Measurements from ENCODE around the gene RMND1. TPM values are rescaled to one million over a fixed set of nuclear protein-coding genes. Genes with fewer than 3 reads are reported as not detected.

The RMND1 gene
- total and polyA plus RNA-seq, 2 of the 13 experiments (the other 11 are each of a cell fraction or from before 2014, with no cell fraction given), result 34.0 to 72.5 TPM

GRCh38 chr6:151451417-151451949 lies 443 bp downstream of the RMND1 start:
- H3K79me2 ChIP-seq (ENCODE audit: insufficient read depth, low read length), result peaks cover 60% of the 10 kb centered on the region
- CTCF ChIA-PET (ENCODE audit: low intra/inter-chr PET ratio, low total read pairs), result no interaction called here
- intact Hi-C loops (cut with micrococcal nuclease; ENCODE audit: unreplicated experiment), result no loop called here
- TF ChIP-seq RARA (CRISPR knock-in tag; IDR thresholded peaks at IDR 0.05) (0 out of 2 replicates have a peak, but pooled peaks have one; percentile 49), TCF12 (IDR thresholded peaks at IDR 0.05) (no peak), TCF12 (CRISPR knock-in tag; IDR thresholded peaks at IDR 0.05) (0 out of 2 replicates have a peak, but pooled peaks have one; percentile 2), NR2F2 (IDR thresholded peaks at IDR 0.05; ENCODE audit: borderline replicate concordance, low read depth) (peak; percentile 45; the same call in 1 of the 2 replicates), PPARG (CRISPR knock-in tag; conservative IDR thresholded peaks at IDR 0.05) (peak; percentile 77; the same call in 1 of the 2 replicates), GABPA (IDR thresholded peaks at IDR 0.05; ENCODE audit: low read depth, low read length) (no peak), GABPA (CRISPR knock-in tag; IDR thresholded peaks at IDR 0.05; ENCODE audit: low read depth) (no peak), ZNF816 (CRISPR knock-in tag; IDR thresholded peaks at IDR 0.05; ENCODE audit: borderline replicate concordance) (peak; percentile 2; the same call in 1 of the 2 replicates), ZNF3 (CRISPR knock-in tag; IDR thresholded peaks at IDR 0.05) (peak; percentile 78; the same call in 1 of the 2 replicates), HIC2 (CRISPR knock-in tag; IDR thresholded peaks at IDR 0.05; ENCODE audit: low read depth) (0 out of 2 replicates have a peak, but pooled peaks have one; percentile 24), ZFP1 (CRISPR knock-in tag; IDR thresholded peaks at IDR 0.05) (peak; percentile 98; the same call in 1 of the 2 replicates), ONECUT2 (CRISPR knock-in tag; IDR thresholded peaks at IDR 0.05) (peak; percentile 74; the same call in 1 of the 2 replicates), ZBTB33 (CRISPR knock-in tag; IDR thresholded peaks at IDR 0.05) (0 out of 2 replicates have a peak, but pooled peaks have one; percentile 2), ZNF232 (CRISPR knock-in tag; IDR thresholded peaks at IDR 0.05; ENCODE audit: borderline replicate concordance) (no peak), ZKSCAN1 (IDR thresholded peaks at IDR 0.05; ENCODE audit: low read length) (peak; percentile 60; the same call in 1 of the 2 replicates), KAT2B (IDR thresholded peaks at IDR 0.05; ENCODE audit: borderline replicate concordance, low read depth, low read length) (peak; percentile 58; the same call in 1 of the 2 replicates), MIER2 (CRISPR knock-in tag; IDR thresholded peaks at IDR 0.05) (0 out of 2 replicates have a peak, but pooled peaks have one; percentile 26), RBFOX2 (IDR thresholded peaks at IDR 0.05; ENCODE audit: low read depth, low read length) (peak; percentile 14; the same call in 1 of the 2 replicates), ZNF354B (CRISPR knock-in tag; IDR thresholded peaks at IDR 0.05) (0 out of 2 replicates have a peak, but pooled peaks have one; percentile 9), HMGA1 (CRISPR knock-in tag; conservative IDR thresholded peaks at IDR 0.05) (no peak), ZNF235 (CRISPR knock-in tag; IDR thresholded peaks at IDR 0.05; ENCODE audit: borderline replicate concordance) (no peak), ZNF777 (CRISPR knock-in tag; IDR thresholded peaks at IDR 0.05) (no peak)

More at GRCh38 chr6:151451417-151451949, 443 bp downstream of the RMND1 start:
- in situ Hi-C loops (cut with HindIII; ENCODE audit: extremely low pct_ligation_motif_present, low pct_unique_long_range_greater_than_20kb), result no loop called here
- TSS peak; percentile 88 for BruUV-seq (replicated peaks)
- Histone ChIP-seq H3K9ac (ENCODE audit: insufficient read depth, low read depth, low read length) (peak overlapping the region; percentile 89), H3K36me3 (replicated peaks in 1 of 2; ENCODE audit: control insufficient read depth in 1 of 2, insufficient read depth in 2 of 2, low read length in 2 of 2) (peaks cover 0 to 1% of the 10 kb centered on the region in 2 experiments; a peak in 2 of 5 replicates), H3K4me2 (ENCODE audit: low read depth, low read length) (peak overlapping the region; percentile 74), H3K4me3 (replicated peaks in 1 of 3; ENCODE audit: insufficient read depth in 1 of 3, low read depth in 2 of 3, low read length in 3 of 3) (peak overlapping the region; percentile 79 to 90 (median 85)), H3K27me3 (ENCODE audit: control insufficient read depth in 1 of 2, insufficient read depth in 2 of 2, low read length in 2 of 2) (peaks cover 0 to 2% of the 10 kb centered on the region in 2 experiments; a peak in 1 of 5 replicates), H4K20me1 (ENCODE audit: insufficient read depth, low read length) (peaks cover 13% of the 10 kb centered on the region), H3K27ac (ENCODE audit: extremely low read length, insufficient read depth, low read length) (peak overlapping the region; percentile 94), H2AFZ (ENCODE audit: low read length) (no peak overlapping the region), H3K9me3 (ENCODE audit: low read length) (no peaks in the 10 kb centered on the region), H3K4me1 (ENCODE audit: insufficient read depth, low read length) (peaks cover 62% of the 10 kb centered on the region)
- POLR2A ChIA-PET, result interaction anchor here (0.7 to 2.8 kb wide), 11 partner anchors 10 to 850 kb away, joined by 3 to 32 read pairs (median 3); partner anchors contain the start of gene ZBTB2
- no peak for FAIRE-seq
- no peak for ATAC-seq
- WGBS (ENCODE audit: low lambda C conversion rate), result under 1% methylated on average over 22 of the region's 22 CpGs
- no peak for DNase-seq (ENCODE audit: low spot score)

All from HepG2 (cell line).